ENCODE data around the gene BCAS1.

DNA sequence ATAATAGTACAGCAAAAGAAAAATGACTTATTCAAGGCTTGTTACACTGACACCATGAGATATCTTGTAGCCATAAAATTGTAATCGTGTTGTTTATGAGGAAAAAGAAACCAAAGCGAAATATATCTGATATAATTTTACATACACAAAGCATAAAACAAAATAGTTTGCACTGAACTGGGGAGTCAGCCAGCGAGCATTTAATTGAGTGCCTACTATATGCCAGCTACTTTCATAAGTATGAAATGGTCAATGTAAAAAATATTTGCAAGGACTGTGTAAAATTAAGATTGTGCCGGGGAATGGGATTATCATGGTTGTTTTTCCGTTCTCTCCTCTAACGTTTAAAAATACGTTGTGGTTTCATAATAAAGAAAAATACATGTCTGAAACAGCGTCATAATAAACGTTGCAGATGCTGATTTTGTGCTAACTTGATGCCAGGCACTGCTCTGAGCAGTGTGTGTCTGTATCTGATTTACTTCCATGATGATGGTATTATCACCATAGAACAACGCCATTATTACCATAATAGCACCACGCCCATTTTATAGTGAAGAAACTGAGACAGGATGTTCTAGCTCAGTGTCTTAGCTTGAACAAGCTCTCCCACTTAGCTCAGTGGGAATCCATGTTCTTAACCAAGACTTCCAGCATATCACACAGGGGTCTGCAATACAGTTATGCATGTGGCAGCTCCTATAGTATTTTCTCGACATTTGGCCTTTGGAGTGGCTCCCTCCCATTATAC, 144.6 kb downstream of the BCAS1 start:
- TF ChIP-seq, protein P1, sequence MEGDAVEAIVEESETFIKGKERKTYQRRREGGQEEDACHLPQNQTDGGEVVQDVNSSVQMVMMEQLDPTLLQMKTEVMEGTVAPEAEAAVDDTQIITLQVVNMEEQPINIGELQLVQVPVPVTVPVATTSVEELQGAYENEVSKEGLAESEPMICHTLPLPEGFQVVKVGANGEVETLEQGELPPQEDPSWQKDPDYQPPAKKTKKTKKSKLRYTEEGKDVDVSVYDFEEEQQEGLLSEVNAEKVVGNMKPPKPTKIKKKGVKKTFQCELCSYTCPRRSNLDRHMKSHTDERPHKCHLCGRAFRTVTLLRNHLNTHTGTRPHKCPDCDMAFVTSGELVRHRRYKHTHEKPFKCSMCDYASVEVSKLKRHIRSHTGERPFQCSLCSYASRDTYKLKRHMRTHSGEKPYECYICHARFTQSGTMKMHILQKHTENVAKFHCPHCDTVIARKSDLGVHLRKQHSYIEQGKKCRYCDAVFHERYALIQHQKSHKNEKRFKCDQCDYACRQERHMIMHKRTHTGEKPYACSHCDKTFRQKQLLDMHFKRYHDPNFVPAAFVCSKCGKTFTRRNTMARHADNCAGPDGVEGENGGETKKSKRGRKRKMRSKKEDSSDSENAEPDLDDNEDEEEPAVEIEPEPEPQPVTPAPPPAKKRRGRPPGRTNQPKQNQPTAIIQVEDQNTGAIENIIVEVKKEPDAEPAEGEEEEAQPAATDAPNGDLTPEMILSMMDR (conservative IDR thresholded peaks at IDR 0.05) = no peak
- no peak for TF ChIP-seq EZH2 (IDR thresholded peaks at IDR 0.05; ENCODE audit: low read depth)
